Measurements from ENCODE around the gene LRRK2. TPM values are rescaled to one million over a fixed set of nuclear protein-coding genes. Genes with fewer than 3 reads are reported as not detected.

LRRK2 gene
- polyA plus RNA-seq, 2 of the 4 experiments (the other 2 are of a cell fraction) = 5.3 to 20.4 TPM

DNA sequence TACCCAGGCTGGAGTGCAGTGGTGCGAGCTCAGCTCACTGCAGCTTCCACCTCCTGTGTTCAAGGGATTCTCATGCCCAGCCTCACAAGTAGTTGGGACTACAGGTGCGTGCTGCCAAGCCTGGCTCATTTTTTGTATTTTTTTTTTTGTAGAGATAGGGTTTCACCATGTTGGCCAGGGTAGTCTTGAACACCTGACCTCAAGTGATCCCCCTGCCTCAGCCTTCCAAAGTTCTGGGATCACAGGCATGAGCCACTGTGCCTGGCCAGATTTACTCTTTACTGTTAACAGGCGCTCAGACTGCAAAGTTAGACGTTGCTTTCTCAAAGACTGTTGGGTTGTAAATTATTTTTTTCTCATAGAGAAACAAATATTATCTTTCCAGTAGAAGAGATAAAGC, 46.1 kb upstream of the LRRK2 start:
- ChIA-PET CTCF (no interaction called here), POLR2A (no interaction called here)
- Histone ChIP-seq H3K4me2 (no peak overlapping the region), H3K27ac (no peak overlapping the region), H3K4me1 (no peaks in the 10 kb centered on the region), H3K9me3 (no peaks in the 10 kb centered on the region), H3K4me3 (no peak overlapping the region)
- ATAC-seq = no peak
- no peak for DNase-seq (ENCODE audit: low read depth in 1 of 2, low spot score in 1 of 2)
- FAIRE-seq = no peak
- 87% methylated on average over 4 of the region's 4 CpGs for WGBS (ENCODE audit: missing lambda C conversion rate)
- no peak for TF ChIP-seq PHF8 (IDR thresholded peaks at IDR 0.05; ENCODE audit: borderline replicate concordance, low read depth)
- no peak for TF ChIP-seq NR3C1 (IDR thresholded peaks at IDR 0.05)
- no peak for TF ChIP-seq ZSCAN20 (CRISPR knock-in tag; IDR thresholded peaks at IDR 0.05)
- TF ChIP-seq CHD2 (IDR thresholded peaks at IDR 0.05; ENCODE audit: low read length, partially characterized antibody) = no peak
- no peak for TF ChIP-seq KDM5A (IDR thresholded peaks at IDR 0.05)
- no peak for TF ChIP-seq HOXB13 (CRISPR knock-in tag; IDR thresholded peaks at IDR 0.05; ENCODE audit: low read depth)
- TF ChIP-seq FOXS1 (CRISPR knock-in tag; IDR thresholded peaks at IDR 0.05) = no peak
- TF ChIP-seq, protein P1, sequence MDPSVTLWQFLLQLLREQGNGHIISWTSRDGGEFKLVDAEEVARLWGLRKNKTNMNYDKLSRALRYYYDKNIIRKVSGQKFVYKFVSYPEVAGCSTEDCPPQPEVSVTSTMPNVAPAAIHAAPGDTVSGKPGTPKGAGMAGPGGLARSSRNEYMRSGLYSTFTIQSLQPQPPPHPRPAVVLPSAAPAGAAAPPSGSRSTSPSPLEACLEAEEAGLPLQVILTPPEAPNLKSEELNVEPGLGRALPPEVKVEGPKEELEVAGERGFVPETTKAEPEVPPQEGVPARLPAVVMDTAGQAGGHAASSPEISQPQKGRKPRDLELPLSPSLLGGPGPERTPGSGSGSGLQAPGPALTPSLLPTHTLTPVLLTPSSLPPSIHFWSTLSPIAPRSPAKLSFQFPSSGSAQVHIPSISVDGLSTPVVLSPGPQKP (IDR thresholded peaks at IDR 0.05; ENCODE audit: low read depth, low read length) = no peak
- TF ChIP-seq JUNB (IDR thresholded peaks at IDR 0.05) = no peak
- TF ChIP-seq RNF2 (IDR thresholded peaks at IDR 0.05; ENCODE audit: borderline replicate concordance, low read depth) = no peak
- TF ChIP-seq HOXB5 (CRISPR knock-in tag; IDR thresholded peaks at IDR 0.05) = no peak
- TF ChIP-seq BCL3 (IDR thresholded peaks at IDR 0.05) = no peak

DNA sequence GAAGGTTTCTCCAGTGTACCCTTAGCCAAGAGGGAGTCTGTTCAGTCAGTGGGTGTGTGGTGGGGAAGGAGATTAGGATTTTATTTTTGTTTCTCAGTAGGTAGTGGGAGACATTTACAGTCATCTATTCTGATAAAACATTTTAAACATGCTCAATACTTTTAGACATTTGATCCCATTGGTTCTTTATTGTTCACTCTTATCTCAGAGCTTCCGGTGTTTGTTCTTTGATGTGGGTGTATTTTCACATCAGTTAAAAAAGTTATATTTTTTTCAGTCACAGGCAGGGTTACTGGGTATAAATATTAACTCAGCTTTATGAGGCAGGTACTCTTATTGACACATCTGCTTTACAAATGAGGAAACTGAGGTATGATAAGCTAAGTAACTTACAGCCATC, 43.3 kb upstream of the LRRK2 start:
- CTCF ChIA-PET = no interaction called here
- 88% methylated on average over 1 of the region's 1 CpG for WGBS (ENCODE audit: missing lambda C conversion rate)
- DNase-seq (ENCODE audit: low read depth in 1 of 2, low spot score in 1 of 2) = no peak
- no peak for FAIRE-seq
- Histone ChIP-seq H3K9me3 (no peaks in the 10 kb centered on the region), H3K4me1 (no peaks in the 10 kb centered on the region), H3K27ac (no peak overlapping the region), H3K4me3 (no peak overlapping the region), H3K4me2 (no peak overlapping the region)
- no peak for TF ChIP-seq NR3C1 (IDR thresholded peaks at IDR 0.05)
- TF ChIP-seq HES2 (IDR thresholded peaks at IDR 0.05) = no peak
- TF ChIP-seq JUN (IDR thresholded peaks at IDR 0.05) = no peak
- TF ChIP-seq MYC (IDR thresholded peaks at IDR 0.05; ENCODE audit: borderline replicate concordance, low read length) = no peak
- no peak for TF ChIP-seq ZNF302 (CRISPR knock-in tag; IDR thresholded peaks at IDR 0.05)
- TF ChIP-seq USF2 (IDR thresholded peaks at IDR 0.05) = no peak
- no peak for ATAC-seq
- POLR2A ChIA-PET = no interaction called here

DNA sequence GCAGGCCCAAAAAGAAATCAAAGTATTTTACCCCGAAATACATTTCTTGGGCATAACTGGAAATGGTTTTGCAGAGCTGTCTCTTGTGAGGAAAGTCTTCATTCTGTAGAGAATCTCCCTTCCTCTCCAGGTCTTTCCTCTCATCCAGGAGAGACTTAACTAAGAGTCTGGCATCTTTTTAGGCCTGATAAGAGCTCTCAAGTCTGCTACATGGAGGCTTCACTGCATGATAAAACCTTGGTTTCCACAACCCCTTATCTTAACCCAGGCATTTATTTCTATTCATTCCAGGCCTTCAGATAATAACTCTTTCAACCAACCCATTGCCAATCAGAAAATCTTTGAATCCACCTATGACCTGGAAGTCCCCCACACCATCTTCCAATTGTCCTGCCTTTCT, 41.1 kb upstream of the LRRK2 start:
- H3K4me1 ChIP-seq = no peaks in the 10 kb centered on the region
- no peaks in the 10 kb centered on the region for H3K9me3 ChIP-seq
- no peak overlapping the region for H3K4me2 ChIP-seq
- no peak overlapping the region for H3K4me3 ChIP-seq
- CTCF ChIA-PET = interaction anchor here (1.0 to 1.3 kb wide), 4 partner anchors 8 to 77 kb away, joined by 3 to 4 read pairs (median 3); no protein-coding TSS in a partner anchor
- ATAC-seq (no peak), DNase-seq (ENCODE audit: low read depth in 1 of 2, low spot score in 1 of 2) (no peak), FAIRE-seq (no peak)
- POLR2A ChIA-PET = no interaction called here
- 33% methylated on average over 1 of the region's 1 CpG for whole genome bisulfite sequencing (ENCODE audit: missing lambda C conversion rate)
- H3K27ac ChIP-seq = no peak overlapping the region
- TF ChIP-seq MYC (IDR thresholded peaks at IDR 0.05; ENCODE audit: borderline replicate concordance, low read length) (no peak), HOXB13 (CRISPR knock-in tag; IDR thresholded peaks at IDR 0.05; ENCODE audit: low read depth) (no peak), TP53 (CRISPR knock-in tag; IDR thresholded peaks at IDR 0.05) (no peak), HDAC2 (IDR thresholded peaks at IDR 0.05) (no peak), RCOR1 (IDR thresholded peaks at IDR 0.05; ENCODE audit: low read depth, low read length) (no peak), SREBF2 (IDR thresholded peaks at IDR 0.05) (no peak), KDM1A (IDR thresholded peaks at IDR 0.05; ENCODE audit: low read depth) (no peak), FOSL2 (IDR thresholded peaks at IDR 0.05) (no peak), FOSL2 (CRISPR knock-in tag; IDR thresholded peaks at IDR 0.05) (no peak), CTCF (IDR thresholded peaks at IDR 0.05) (no peak), JUN (IDR thresholded peaks at IDR 0.05) (no peak), TFCP2L1 (CRISPR knock-in tag; IDR thresholded peaks at IDR 0.05) (no peak), EHF (CRISPR knock-in tag; IDR thresholded peaks at IDR 0.05) (no peak)
- TF ChIP-seq, protein P1 (IDR thresholded peaks at IDR 0.05; ENCODE audit: low read depth, low read length) = no peak
- TF ChIP-seq, protein P2, sequence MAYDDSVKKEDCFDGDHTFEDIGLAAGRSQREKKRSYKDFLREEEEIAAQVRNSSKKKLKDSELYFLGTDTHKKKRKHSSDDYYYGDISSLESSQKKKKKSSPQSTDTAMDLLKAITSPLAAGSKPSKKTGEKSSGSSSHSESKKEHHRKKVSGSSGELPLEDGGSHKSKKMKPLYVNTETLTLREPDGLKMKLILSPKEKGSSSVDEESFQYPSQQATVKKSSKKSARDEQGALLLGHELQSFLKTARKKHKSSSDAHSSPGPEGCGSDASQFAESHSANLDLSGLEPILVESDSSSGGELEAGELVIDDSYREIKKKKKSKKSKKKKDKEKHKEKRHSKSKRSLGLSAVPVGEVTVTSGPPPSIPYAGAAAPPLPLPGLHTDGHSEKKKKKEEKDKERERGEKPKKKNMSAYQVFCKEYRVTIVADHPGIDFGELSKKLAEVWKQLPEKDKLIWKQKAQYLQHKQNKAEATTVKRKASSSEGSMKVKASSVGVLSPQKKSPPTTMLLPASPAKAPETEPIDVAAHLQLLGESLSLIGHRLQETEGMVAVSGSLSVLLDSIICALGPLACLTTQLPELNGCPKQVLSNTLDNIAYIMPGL (CRISPR knock-in tag; IDR thresholded peaks at IDR 0.05; ENCODE audit: borderline replicate concordance) = no peak

Measured in A549 (cell line).